ENCODE results near the gene EPYC.

- TF ChIP-seq EZH2phosphoT487 (IDR thresholded peaks at IDR 0.05; ENCODE audit: insufficient read depth, low read depth) (no peak), EZH2 (IDR thresholded peaks at IDR 0.05; ENCODE audit: insufficient read depth, poor library complexity, severe bottlenecking) (no peak)
These were observed 87.3 kb downstream of the EPYC start for GRCh38 chr12:90917431-90917830.

Measured in GM23248 (cell line).